HG02973 (cell line): ENCODE measurements around the gene THAP8.
"Not testable (repeated sequence)": the region's sequence is repeated elsewhere in the genome, so short reads cannot be mapped to it uniquely, and the experiment has no call there.

Experiments used
- ATAC-seq: cut with Tn5 transposase; IDR thresholded peaks from one replicate; pipeline ENCODE4 v1.9.1; 2021; ENCODE audit warnings: moderate library complexity; ENCODE audit not compliant: unreplicated experiment

THAP8 gene

DNA sequence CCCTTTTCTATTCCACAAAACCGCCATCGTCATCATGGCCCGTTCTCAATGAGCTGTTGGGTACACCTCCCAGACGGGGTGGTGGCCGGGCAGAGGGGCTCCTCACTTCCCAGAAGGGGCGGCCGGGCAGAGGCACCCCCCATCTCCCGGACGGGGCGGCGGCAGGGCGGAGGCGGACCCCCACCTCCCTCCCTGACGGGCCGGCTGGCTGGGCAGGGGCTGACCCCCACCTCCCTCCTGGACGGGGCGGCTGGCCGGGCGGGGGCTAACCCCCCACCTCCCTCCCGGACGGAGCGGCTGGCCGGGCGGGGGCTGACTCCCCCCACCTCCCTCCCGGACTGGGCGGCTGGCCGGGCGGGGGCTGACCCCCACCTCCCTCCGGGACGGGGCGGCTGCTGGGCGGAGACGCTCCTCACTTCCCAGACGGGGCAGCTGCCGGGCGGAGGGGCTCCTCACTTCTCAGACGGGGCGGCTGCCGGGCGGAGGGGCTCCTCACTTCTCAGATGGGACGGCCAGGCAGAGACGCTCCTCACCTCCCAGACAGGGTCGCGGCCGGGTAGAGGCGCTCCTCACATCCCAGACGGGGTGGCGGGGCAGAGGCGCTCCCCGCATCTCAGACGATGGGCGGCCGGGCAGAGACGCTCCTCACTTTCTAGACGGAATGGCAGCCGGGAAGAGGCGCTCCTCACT lies 14.9 kb upstream of the THAP8 start:
- ATAC-seq: not testable (repeated sequence)

DNA sequence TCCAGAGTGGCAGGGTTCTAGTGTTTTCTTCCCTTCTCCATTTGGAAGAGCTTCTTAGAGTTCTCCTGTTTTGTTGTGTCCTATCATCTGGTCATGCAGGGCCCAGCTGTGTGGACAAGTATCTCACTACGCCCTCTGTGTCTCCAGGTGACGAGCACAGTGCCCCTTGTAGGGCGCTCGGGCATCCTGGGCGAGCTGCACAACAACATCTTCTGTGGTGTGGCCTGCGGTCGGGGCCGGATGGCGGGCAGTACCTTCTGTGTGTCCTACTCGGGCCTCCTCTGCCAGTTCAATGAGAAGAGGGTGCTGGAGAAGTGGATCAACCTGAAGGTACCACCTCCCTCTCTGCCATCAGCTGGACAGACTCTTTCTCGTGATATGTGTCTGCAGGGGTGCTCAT lies 13.6 kb upstream of the THAP8 start:
- no peak for ATAC-seq

DNA sequence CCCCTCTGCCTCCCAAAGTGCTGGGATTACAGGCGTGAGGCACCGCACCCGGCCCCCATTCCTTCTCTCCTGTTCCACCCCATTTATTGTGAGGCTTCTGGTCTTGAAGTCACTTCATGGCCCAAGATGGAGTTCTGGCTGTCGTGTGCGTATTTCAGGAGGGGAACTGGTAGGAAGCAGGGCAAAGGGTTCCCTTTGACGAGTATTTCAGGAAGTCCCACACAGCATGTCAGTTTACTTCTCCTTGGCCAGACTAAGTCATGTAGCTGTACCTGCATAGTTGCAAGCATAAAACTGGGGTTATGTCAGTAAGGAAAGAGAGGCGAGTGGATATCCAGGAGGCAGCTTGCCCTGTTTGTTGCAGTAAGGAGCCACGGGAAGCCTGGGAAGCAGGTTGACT lies 10.7 kb upstream of the THAP8 start:
- ATAC-seq: no peak

DNA sequence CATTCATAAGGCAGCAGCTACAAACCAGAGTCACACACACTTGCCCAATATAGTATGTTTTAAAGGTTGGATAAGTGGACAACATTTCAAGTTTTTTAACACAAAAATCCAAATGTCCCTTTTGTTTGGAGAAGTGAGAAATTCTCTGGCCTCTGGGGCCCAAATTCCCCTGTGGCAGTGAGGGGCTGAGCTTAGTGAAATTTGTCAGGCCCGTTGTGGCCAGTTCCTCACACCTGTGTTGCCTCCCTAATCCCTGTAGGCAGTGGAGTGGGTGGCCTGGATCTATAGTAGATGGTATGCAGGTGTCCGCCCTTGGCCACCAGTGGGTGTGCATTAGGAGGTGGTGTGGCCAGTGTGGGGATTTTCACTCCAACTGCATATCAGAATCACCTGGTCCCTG lies 7.3 kb upstream of the THAP8 start:
- no peak for ATAC-seq

DNA sequence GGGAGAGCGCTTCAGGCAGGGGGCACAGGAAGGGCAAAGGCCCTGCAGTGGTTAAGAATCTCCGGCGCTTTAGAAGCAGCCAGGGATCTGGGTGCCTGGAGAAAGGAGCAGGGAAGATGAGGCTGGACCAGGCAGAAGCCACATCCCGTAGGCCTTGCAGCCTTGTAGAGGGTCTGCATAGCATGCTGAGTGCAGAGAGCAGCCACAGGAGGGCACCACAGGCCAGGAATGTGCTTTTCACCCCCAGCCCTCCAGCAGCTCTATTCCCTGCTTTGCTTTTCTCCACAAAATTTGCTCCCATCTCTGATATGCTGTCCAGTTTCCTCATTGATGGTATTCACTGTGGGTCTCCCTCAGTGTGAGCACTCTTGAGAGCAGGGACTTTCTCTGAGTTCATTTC lies 6.3 kb upstream of the THAP8 start:
- ATAC-seq: no peak

DNA sequence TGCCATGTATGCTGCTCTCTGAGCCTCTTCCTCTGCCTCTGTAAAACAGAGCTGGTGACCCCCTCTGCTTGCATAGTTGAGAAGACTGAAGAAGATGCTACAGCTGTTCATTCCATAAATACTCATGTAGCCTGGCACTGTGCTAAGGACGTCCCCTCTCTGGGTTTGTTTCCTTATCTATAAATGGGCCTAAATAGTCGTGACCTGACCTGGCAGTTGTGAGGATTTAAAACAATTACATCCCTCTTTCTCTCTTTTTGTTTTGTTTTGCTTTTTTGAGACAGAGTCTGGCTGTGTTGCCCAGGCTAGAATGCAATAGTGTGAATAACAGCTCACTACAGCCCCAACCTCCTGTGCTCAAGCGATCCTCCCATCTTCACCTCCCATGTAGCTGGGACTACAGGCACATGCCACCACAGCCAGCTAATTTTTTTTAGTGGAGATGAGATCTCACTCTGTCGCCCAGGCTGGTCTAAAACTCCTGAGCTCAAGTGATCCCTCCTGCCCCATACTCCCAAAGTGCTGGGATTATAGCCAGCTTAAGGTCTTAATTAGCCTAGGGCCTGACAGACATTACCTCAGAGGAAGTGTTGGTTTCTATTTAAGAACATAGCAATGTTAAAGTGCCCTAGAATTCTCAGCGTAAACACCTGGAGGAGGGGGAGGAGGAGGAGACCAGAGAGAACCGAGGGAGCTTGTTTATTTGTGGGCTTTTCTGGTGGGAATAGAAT lies 5.3 kb upstream of the THAP8 start:
- ATAC-seq: no peak

DNA sequence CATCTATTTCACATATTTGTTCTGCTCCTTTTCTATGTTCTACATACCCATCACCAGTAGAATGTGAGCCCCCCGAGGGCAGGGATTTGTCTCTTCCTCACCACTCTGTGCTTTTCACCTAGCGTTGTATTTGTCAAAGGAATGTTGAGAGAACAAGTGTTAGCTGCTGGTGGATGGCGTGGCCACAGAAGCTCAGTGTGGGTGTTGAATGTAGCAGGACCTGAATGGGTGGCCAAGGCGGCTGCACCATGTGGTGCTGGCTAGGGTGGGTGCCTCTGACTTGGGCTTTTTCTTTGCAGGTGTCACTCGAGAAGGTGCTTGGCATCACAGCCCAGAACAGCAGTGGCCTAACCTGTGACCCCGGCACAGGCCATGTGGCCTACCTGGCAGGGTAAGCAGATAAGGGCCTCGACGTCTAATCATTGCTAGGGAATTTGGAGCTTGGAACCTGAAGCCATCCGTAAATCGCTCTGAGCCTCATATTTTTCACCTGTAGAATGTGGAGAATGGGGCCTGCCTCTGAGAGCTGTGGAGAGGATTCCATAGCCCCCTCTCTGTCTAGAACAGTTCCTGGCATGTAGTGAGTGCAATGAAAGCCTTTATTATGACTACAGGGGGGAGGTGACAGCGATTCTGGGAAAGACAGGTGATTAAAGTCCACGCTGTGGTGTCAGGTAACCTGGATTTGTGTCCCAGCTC lies 4.5 kb upstream of the THAP8 start:
- ATAC-seq: no peak

DNA sequence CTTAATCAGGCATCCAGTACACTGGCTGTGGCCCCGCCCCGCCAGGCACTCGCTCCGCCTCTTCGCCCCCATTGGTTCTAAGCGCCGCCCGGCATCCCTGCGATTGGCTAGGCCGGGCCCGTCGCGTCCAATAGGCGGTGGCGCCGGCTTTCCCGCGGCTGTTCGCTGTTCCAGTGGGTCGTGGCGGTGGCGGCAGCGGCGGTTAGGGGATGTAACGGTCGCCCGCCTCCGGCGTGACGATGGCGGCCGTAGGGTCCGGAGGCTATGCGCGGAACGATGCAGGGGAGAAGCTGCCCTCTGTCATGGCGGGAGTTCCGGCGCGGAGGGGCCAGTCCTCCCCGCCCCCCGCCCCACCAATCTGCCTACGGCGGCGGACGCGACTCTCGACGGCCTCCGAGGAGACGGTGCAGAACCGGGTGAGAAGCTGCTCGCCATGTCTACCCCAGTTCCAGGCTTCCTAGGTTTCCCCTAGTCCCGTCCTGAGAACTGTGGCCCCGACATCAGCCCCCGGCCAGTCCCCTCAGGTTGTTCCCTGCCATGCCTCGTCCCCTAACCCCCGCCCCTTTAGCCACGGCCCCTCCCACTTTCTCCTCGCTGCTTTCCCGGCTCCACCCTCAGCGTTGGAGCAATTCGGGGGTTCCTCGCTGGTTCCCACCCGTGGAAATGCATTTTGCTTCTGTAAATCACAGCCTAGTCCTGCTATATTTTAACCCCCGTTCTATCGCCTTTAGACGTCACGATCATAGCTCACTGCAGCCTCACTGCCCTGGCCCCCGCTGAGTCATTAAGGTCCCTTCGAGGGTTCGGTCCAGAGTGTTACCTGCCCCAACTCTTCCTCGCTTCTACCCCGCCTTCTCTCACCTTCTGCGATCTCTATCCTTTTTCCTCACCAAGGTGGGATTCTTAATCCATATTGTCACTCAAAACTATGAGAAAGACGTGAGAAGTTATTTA lies 925 bp upstream of the THAP8 start, which contains the start of gene WDR62:
TSS of gene WDR62 (plus strand) at position 165 of the 954 bp plus-strand sequence. CDS start at position 240, 75 bp downstream.
- peak; percentile 64 for ATAC-seq

DNA sequence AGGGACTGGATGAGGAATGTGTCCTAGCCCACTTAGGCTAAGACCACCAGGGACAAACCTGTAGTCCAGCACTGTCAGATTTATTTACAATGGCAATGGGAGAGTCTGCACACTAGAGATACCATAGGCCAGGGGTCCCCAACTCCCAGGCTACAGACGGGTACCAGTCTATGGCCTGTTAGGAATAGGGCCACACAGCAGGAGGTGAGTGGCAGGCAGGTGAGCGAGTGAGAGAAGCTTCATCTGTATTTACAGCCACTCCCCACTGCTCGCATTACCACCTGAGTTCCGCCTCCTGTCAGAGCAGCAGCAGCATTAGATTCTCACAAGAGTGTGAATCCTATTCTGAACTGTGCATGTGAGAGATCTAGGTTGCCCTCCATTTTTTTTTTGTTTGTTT lies 2.4 kb downstream of the THAP8 start:
- ATAC-seq: no peak

DNA sequence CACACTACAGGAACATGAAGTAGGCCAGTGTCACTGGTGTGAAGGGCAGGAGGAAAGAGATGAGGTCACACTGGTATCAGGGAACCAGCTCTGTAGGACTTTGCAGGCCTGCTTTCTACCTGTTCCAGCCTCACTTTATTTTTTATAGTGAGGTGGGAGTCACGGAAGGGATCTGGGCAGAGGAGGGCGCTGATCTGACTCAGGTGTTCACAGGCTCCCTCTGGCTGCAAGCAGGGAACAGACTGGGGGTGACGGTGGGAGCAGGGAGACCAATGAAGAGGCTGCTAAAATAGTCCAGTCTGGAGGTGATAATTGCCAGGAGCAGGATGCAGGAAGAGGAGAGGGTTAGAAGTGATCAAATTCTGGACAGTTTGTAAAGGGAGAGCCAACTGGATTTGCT lies 2.8 kb downstream of the THAP8 start:
- no peak for ATAC-seq

DNA sequence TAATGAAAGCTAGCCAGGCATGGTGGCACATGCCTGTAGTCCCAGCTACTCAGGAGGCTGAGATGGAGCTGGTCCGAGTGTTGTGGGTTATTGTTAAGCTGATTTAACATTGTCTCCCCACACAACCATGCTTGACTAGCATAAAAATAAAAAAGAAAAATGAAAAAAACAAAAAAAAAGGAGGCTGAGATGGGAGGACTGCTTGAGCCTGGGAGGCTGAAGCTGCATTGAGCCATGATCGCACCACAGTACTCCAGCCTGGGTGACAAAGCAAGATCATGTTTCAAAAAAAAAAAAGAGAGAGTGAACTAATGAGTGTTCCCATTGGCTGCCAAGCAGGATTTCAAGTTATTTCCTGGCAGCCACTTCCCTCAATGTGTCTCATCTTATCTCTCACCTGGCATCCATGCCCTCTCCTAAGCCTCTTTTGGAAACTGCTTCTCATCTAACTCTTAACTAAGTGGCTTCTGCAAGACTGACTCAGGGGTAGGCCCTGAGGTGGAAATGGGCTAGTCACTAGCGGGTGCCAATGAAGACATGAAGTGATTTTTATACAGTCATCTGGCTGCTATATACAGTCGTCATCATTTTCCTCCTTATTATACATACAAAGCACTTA lies 4.9 kb downstream of the THAP8 start:
- ATAC-seq: no peak

DNA sequence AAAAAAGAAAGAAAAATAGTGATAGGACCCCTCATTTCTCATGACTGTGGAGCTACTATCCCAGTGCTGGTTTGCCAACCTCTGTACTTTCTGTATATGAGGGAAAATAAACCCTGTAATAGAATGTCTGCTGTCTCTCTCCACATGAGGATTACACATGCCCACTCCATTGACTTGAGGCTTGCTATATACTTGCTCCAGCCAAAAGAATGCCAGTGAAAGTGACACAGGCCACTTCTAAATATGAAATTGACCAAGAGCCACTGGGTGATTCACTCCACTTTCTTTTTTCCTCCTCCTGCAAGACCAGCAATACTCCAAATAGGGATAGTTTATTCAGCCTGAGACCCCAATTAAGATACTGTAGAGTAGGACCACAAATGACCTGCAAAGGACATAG lies 6.2 kb downstream of the THAP8 start:
- ATAC-seq: no peak

DNA sequence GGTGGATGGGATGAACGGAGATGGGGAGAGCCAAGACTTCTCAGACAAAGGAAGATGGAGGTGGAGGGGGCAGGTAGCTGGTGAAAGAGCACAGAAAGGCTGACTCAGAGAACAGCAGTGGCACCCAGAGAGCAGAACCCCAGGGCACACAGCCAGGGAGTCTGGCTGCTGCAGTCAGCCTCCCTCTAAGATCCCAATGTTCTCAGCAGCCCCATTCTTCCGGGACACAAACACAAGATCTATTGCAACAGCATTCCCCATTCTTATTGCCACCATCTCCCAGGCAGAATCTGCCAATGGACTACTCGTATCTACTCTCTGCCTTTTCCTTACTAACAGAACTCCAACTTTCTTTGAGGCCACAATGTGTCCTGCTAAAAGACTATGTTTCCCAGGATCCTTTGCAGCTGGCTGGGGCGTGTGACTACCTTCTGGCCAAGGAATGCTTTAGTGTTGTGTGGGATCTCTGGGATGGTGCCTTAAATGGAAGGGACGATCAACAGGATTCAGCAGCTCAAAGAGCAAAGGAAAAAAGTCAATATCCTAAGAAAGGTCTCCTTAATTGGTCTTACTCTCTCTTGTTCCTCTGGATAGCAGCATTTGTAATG lies 7.5 kb downstream of the THAP8 start:
- ATAC-seq: no peak

DNA sequence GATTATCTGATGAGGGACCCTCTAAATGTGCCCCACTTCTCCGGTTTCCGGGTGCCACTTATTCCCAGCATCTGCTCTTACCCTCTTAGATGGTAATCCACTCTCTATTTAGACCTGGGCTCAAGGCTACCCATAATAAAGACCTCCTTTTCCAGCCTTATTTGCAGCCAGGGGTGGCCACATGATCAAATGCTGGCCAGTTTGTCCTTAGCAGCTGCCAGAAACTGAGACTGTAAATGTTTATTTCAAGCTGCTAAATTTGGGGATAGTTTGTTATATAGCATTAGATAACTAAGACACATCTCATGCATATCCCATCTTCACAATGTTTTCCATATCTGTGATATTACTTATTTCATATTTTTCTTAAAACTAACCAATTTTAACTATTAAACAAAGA lies 10.1 kb downstream of the THAP8 start:
- no peak for ATAC-seq

DNA sequence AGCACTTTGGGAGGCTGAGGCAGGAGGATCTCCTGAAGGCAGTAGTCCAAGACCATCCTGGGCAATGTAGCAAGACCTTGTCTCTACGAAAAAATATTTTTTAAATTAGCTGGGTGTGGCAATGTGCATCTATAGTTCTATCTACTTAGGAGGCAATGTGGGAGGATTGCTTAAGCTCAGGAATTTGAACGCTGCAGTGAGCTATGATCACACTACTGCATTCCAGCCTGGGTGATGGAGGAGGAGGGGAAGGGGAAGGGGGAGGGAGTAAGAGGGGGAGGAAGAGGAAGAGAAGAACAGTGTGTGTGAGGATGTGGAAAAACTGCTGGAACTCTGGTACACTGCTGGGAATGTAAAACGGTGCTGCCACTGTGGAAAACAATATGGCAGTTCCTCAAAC lies 12.3 kb downstream of the THAP8 start:
- no peak for ATAC-seq

DNA sequence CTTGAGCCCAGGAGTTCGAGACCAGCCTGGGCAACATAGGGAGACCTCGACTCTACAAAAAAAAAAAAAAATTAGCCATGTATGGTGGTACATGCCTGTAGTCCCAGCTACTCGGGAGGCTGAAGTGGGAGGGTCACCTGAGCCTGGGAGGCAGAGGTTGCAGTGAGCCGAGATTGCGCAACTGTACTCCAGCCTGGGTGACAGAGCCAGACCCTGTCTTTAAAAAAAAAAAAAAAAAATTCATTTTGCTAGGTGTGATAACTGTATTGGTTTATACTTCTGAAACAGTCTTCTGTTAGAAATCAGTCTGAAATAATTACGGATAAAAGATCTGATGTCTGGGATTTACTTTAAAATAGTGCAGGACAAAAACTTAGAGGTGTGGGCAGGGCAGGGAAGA lies 13.0 kb downstream of the THAP8 start:
- ATAC-seq: not testable (repeated sequence)

DNA sequence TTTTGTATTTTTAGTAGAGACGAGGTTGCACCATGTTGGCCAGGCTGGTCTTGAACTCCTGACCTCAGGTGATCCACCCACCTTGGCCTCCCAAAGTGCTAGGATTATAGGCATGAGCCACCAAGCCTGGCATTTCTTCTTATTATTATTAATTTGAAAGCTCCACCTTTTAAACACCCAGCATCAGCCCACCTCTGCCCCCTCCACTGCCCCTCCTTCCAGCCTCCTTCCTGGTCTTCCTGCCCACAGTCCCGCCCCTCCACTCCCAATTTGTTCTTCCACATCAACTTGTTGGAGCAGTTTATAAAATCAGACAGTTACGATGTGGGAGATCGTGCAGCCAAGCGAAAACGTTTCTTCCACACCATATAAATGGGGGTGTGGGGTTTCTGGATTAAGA lies 13.6 kb downstream of the THAP8 start:
- no peak for ATAC-seq

DNA sequence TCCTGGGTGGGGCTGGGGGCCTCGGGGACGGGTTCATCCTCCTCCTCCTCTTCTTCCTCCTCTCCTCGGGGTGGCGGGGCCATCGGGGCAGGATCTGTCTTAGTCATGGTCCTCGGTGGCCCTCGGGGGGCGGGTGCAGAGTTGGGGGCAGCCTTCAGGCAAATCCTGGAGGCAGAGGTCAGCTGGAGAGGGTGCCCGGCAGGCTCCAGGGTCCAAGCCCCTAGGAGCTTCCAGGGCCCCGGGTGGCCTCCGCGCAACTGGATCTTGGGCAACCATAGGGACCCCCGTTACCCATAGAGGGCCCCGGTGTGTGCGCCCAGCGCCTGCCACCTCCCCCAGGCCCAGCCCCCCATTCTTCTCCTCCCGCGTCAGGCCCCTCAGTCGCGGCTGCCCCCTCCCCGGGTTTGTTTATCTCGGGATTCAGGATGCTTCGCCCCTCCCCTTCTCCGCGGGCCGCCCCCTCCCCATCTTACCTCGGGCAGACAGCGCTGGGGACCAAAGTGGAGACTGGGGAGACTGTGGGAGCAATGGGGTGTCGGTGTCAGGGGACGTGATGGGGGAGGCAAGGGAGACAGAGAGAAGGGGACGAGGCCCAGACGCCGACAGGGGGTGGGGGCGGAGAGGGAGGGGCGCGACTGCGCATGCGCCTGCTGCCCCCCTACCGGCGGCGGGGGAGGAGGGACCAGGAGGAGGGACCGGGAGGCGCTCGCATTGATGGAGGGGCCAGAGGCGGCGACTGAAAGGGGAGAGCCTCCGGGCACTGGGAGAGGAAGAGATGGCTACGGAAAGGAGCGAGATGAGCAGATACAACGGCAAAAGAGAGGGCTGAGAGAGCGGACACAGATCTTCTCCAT lies 21.6 kb downstream of the THAP8 start, which contains the start of gene CLIP3:
TSS of gene CLIP3 (minus strand) at position 623 of the 854 bp plus-strand sequence. CDS start at position 107, 516 bp downstream.
- ATAC-seq: no peak

DNA sequence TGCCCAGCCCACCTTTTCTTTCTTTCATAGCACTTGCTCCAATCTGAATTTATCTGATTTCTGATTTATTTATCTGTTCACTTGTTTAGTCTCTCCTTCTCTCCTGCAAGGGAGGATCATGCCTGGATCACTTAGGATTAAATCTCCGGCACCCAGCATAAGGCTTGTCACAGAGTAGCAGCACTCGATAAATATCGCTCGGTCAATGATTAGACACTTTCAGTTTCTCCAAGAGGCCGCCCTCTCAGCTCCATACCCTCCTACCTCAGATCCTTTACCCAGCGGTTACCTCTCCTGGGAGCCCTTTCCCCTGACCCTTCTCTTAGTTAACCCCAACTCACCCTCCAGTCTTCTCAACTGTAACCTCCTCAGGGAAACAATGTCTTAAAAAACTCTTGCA lies 22.8 kb downstream of the THAP8 start:
- no peak for ATAC-seq
